Chondrocyte (in vitro differentiated cells): ENCODE results near the gene RSPH6A. TPM values are rescaled to one million over a fixed set of nuclear protein-coding genes. Genes with fewer than 3 reads are reported as not detected.

ENCODE experiments used
- DNase-seq: peaks from one replicate; pipeline ENCODE4 v3.0.0; 2021; ENCODE audit warnings: mixed read lengths, low spot score
- H3K27ac Mint-ChIP-seq: one replicate; pipeline ENCODE4 v1.8.0; 2021; ENCODE audit warnings: mild to moderate bottlenecking, moderate library complexity, mixed read lengths; ENCODE audit not compliant: unreplicated experiment
- H3K27me3 Mint-ChIP-seq: 2 replicates; pipeline ENCODE4 v1.8.0; 2021; ENCODE audit warnings: low read depth, mixed read lengths
- H3K36me3 Mint-ChIP-seq: 2 replicates; pipeline ENCODE4 v1.8.0; 2021; ENCODE audit warnings: low read depth, mixed read lengths
- H3K4me1 Mint-ChIP-seq: 2 replicates; pipeline ENCODE4 v1.8.0; 2021; ENCODE audit warnings: low read depth, mild to moderate bottlenecking, mixed read lengths
- H3K4me3 Mint-ChIP-seq: one replicate; pipeline ENCODE4 v1.8.0; 2021; ENCODE audit warnings: mild to moderate bottlenecking, moderate library complexity, mixed read lengths; ENCODE audit not compliant: unreplicated experiment
- H3K9me3 Mint-ChIP-seq: 2 replicates; pipeline ENCODE4 v1.8.0; 2021; ENCODE audit warnings: low read depth, mixed read lengths
- CTCF ChIP-seq: fragments of 200-600 bp; sonication (generic); IDR thresholded peaks from 2 replicates; pipeline ENCODE4 v1.5.0; 2021; ENCODE audit warnings: antibody characterized with exemption, mild to moderate bottlenecking, moderate library complexity
- total RNA-seq: library from RNA; stranded (reverse); gene quantifications from 3 replicates; pipeline ENCODE4 v1.2.1, GENCODE V29; 2021

Gene RSPH6A
- total RNA-seq, 1 donor from 2014 or later = 0.15 TPM

GRCh38 chr19:45778010-45778661 lies 37.0 kb downstream of the RSPH6A start:
- no peak for TF ChIP-seq CTCF
- Mint-ChIP-seq H3K4me3 (no peak overlapping the region), H3K9me3 (no peaks in the 10 kb centered on the region), H3K27ac (no peak overlapping the region), H3K4me1 (peaks cover 30% of the 10 kb centered on the region), H3K36me3 (peaks cover 22% of the 10 kb centered on the region), H3K27me3 (no peaks in the 10 kb centered on the region)
- no peak for DNase-seq

GRCh38 chr19:45777395-45777961 lies 37.6 kb downstream of the RSPH6A start:
- Mint-ChIP-seq H3K9me3 (no peaks in the 10 kb centered on the region), H3K27ac (no peak overlapping the region), H3K4me1 (peaks cover 24% of the 10 kb centered on the region), H3K27me3 (no peaks in the 10 kb centered on the region), H3K36me3 (peaks cover 22% of the 10 kb centered on the region), H3K4me3 (no peak overlapping the region)
- DNase-seq = no peak
- no peak for TF ChIP-seq CTCF

- Mint-ChIP-seq H3K4me1 (peaks cover 24% of the 10 kb centered on the region), H3K36me3 (peaks cover 26% of the 10 kb centered on the region), H3K27me3 (no peaks in the 10 kb centered on the region), H3K27ac (no peak overlapping the region), H3K4me3 (no peak overlapping the region), H3K9me3 (no peaks in the 10 kb centered on the region)
- no peak for TF ChIP-seq CTCF
- DNase-seq = no peak
These were observed 40.3 kb downstream of the RSPH6A start for GRCh38 chr19:45774765-45775164.

- Mint-ChIP-seq H3K4me3 (no peak overlapping the region), H3K4me1 (peaks cover 19% of the 10 kb centered on the region), H3K9me3 (no peaks in the 10 kb centered on the region), H3K27ac (peak overlapping the region; percentile 66), H3K27me3 (no peaks in the 10 kb centered on the region), H3K36me3 (peaks cover 18% of the 10 kb centered on the region)
- TF ChIP-seq CTCF = peak; percentile 7
- DNase-seq = no peak
These were observed 41.7 kb downstream of the RSPH6A start for GRCh38 chr19:45773384-45773783.

GRCh38 chr19:45772912-45773311 lies 42.2 kb downstream of the RSPH6A start:
- H3K27me3 Mint-ChIP-seq = no peaks in the 10 kb centered on the region
- H3K4me1 Mint-ChIP-seq = peaks cover 19% of the 10 kb centered on the region
- peak overlapping the region; percentile 66 for H3K27ac Mint-ChIP-seq
- H3K36me3 Mint-ChIP-seq = peaks cover 17% of the 10 kb centered on the region
- no peak overlapping the region for H3K4me3 Mint-ChIP-seq
- no peaks in the 10 kb centered on the region for H3K9me3 Mint-ChIP-seq
- DNase-seq = no peak
- no peak for TF ChIP-seq CTCF
